GM19023 (cell line): ENCODE results near the gene DFFA.

Experiments
- ATAC-seq: cut with Tn5 transposase; IDR thresholded peaks from one replicate; pipeline ENCODE4 v1.9.1; 2021; ENCODE audit warnings: mild to moderate bottlenecking, moderate library complexity; ENCODE audit not compliant: unreplicated experiment

DFFA gene, protein sequence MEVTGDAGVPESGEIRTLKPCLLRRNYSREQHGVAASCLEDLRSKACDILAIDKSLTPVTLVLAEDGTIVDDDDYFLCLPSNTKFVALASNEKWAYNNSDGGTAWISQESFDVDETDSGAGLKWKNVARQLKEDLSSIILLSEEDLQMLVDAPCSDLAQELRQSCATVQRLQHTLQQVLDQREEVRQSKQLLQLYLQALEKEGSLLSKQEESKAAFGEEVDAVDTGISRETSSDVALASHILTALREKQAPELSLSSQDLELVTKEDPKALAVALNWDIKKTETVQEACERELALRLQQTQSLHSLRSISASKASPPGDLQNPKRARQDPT

DNA sequence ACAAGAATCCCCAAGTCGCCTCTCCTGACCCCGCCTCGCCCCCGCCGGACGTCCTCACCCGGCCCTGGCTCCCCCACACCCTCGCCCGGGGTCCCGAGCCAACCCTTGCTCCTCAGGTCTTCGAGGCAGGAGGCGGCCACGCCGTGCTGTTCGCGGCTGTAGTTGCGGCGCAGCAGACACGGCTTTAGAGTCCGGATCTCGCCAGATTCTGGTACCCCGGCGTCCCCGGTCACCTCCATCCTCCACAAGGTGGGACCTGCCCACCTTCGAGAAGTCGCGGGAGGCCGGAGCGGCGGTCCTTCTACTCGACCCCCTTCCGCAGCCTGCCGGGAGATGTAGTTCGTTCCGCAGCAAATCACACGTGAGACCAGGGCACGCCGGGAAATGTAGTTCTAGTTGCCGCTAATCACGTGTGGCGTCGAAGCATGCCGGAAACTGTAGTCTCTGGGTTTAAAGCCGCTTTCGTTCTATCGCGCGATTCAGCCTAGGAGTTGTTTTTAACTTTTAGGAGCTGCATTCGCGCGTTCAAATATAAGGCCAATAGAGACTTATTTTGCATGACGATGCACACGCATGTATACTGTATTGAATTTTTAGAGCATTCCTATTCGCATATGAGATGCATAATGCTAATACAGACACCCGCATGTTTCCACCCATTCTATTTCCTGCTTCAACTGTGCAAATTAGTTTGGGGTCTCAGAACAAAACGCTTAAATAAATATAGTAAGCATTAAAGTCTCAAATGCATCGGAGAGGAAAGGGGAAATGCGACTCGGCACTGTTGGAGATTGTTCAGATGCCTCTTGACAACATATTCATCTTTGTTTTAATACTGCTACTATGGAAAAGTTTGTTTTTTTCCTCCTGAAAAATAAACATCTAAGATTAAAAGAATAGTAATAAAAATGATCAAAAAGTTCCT lies at the start of gene DFFA:
TSS of gene DFFA (minus strand) at position 310 of the 925 bp plus-strand sequence. CDS start at position 239, 71 bp downstream.
- ATAC-seq, result peak; percentile 80

DNA sequence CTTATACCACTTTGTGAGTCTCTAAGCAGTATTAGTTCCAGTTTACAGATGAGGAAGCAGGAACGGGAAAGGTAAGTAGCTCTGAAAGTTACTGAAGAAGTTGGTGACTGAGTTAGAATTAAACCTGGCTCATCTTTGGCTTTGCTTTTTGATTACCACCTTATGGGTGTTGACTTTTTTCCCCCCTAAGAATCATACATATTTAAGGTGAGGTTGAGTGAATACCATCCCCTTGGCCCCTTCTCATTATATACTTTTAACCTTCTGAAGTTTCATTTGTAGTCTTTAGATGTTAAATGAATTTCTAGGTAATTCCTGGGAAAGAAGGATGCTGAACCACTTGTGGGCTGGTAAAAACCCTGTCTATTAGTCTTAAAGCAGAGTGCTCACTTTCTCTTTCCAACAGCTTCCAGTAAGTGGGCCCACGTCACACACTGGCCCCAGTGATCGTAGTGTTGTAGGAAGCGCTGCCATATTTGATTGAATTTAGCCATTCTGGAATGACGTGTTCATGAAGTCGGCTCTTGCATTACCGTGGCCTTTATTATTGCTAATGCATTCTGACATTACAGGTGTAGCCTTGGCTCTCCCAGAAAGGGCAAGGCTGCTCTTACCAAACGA lies 49.3 kb upstream of the DFFA start:
- no peak for ATAC-seq

DNA sequence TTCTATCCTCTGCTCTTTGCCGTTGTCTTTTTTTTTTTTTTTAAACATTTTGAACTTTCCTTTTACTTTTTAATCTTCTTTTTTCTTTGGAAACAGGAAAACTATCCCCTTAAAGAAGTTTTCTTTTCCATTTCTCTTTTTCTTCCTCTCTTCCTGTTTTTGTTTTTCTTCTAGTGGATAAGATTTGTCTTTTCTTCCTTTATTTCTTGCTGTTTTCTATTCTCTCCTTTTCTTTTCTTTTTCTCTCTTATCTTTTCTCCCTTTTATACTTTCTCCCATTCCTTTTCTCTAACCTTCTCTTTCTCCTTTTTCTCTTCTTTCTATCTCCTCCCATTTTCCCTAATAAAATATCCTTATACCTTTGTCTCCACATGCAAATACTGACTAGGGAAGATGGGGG lies 48.6 kb upstream of the DFFA start:
- ATAC-seq, result no peak

DNA sequence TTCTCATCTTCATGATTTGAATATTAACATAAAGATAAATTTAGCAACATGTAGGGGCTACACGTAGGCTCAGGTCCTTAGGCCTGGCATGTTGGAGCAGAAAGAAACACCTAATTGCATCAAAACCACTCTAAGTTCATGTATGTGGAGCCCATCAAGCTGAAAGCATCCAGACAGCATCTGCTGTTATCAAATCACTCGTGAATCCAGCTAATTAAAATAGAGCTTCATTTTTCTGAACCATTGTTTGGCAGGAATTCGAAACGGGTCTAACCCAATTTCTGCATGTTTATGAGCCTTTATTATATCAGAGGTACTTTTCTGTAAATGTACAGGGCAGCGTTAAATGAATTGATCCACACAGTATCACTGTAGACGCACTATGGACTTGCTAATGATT lies 48.2 kb upstream of the DFFA start:
- no peak for ATAC-seq

DNA sequence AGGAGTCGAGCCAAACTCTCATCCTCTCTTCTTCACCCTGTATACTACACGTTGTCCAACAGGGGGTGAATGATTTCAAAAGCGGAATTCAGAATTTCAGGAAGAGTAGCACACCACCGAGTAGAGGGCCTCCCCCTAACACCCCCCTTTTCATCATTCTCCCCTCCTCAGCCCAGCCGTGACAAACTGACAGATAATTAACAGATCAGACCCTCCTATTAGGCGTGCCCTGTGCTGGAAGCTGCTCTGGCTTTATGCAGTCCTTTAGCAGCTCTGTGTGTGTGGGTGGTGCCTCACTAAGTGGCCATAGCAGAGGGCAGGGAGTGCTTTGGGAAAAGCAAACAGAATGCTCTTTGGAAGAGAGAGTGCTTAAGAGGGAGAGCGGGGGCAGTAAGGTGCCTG lies 46.7 kb upstream of the DFFA start:
- no peak for ATAC-seq

DNA sequence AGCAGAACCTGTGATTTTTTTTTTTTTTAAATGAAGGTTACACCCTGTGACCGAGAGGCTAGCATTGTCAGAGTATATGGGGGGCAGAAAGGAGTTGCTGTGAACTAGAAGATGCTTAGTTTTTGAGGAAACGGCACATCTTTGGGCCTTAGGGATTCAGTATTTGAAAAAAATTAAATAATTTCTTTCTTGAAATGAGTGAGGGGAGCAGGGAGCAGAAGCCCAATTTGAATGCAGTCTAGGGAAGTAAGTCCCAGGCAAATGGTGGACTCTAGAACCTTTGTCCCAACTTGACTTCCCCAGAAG lies 45.3 kb upstream of the DFFA start:
- ATAC-seq, result no peak

DNA sequence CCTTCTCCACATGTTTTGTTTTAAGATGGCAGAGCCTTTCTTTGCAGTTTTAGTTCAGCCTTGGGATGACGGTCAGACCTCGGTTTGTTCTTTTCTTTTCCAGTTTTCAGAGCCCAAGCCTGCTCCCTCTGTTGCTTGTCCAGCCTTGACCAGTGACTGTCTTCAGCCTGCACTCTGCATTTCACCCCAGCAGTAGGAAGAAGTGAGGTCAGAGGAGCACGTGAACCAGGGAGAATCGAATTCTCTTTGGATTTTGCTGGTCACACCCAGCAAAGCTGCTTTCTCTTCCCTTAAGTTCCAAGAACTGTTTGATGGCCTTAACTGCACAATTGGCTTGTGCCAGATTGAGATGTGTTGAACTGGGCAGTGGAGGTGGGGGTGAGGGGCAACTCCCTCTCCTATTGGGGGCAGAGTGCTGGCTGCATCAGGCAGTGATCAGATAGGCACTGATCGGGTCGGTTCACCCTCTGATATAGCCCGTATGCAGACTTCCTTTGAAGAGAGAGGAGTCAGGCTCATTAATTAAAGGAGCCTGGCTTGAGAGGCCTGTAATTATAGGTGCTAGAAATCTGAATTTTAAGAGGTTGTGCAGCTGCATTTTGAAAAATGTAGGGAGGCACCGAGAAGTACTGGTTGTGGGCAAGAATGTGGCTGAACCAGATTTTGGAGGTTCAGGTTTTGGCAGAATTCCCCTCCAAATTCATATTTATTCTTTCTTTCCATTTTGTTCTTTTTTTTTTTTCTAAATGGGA lies 44.8 kb upstream of the DFFA start:
- no peak for ATAC-seq

DNA sequence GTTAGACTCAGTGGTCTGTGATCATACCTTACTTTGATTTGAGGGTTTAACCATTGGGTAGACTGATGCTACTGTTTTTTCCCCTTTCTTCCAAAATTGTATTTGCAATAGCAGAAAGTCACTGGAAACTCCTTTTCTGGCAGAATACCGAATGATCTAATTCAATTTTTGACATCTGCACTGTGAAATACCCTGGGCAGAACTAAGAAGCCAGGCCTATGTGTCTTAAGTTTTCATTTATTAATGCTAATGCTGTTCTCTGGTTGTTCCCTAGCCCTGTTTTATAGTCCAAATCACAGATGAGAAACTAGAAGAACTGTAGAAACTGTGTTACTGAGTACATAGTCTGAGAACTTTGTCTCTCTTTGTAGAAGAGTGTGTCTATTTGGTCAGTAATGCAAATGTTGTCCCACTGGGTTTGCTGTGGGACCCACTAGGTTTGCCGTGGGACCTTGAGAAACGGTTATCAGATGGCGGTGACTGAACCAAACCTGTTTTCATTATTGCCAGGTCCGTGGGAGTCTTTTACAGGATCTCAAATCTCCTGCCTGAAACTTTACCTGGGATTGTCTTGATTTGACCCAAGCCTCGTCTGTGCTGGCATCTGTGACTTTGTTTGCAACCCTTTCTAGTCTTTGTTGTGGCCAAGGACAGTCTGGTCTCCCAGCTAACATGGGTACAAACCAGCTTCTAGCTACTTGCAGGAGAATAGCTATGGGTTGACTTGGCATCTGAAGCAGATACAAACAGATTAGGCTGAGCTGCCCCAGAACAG lies 43.8 kb upstream of the DFFA start:
- no peak for ATAC-seq

DNA sequence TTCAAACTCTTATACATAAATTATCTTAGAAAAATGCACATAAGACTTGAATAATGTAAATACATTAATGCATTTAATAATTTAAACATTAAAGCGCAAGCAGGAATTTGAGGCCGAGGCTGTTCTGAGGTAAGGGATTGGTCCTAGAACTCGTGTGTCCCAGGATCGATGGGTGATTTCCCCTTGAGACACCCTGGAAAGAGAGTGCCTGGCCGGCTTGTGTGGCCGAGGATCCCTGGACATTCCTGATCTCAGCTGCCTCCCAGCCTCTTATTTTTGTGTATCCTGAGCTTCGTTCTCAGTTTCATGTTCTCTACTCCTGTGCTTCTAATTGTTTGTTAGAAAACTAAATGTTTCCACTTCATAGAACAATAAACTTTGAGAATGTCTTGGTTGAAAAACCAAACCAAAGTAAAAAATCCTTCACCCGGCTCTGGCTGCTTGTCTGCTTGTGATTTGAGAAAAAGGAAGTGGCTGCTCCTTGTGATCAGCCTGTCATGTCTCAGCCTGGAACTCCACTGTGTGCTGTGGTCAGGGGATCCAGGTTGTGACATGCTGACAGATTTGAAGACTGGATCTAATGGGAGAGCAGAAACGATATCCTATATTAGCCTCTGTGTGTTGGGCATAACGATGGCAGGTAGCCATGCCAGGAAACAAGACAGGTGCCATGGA lies 43.1 kb upstream of the DFFA start:
- no peak for ATAC-seq

DNA sequence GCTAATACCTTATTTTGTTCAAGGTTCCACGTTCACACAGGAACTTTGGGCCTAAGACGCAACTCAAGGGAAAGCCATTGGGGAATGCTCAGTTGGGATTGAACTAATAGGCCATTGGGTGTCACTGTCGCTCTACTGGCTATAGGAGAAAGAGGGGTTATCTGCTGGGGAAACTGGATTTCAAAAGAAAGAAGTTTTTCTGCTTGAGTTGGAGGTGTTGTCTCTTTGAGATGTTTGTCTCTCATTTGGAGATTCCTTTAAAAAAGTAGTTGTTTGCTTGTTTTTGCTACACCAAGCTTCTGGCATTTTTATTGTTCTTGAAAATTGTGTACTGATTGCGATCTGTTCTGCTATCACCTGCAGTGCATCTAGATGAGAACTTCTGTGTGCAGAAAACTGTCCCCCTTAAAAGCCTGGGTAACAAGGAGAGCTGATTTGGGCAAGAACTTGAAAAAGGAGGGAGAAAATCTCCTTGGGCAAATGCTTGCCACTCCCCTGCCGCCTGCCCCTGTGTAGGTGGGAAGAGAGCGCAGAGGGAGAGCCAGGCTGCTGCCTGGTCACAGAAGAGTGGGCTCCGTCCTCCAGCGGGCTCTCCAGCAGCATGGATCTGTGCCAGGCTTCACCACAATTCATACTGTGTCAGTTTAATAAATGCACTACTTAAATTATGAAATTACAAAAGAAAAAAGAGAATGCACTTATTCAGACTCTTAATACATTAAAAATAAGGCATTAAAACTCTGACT lies 42.3 kb upstream of the DFFA start:
- no peak for ATAC-seq

DNA sequence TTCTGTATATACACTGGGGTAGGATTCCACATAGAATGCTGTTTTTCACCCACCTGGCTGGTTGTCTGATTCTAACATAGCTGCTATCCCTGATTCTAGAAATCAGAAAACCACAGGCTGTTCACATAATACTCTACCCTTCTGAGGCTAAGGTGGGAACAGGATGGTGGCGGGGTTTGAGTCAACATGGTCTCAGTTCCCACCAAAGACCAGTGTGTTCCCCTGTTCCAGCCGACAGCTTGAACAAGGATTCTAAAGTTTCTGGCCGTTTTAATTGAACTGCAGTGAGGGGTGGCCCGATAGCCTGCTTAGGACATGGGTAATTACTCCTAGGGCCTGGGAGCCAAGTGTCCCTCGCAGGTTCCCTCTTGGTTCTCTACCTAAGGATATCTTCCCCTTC lies 40.9 kb upstream of the DFFA start:
- ATAC-seq, result no peak

DNA sequence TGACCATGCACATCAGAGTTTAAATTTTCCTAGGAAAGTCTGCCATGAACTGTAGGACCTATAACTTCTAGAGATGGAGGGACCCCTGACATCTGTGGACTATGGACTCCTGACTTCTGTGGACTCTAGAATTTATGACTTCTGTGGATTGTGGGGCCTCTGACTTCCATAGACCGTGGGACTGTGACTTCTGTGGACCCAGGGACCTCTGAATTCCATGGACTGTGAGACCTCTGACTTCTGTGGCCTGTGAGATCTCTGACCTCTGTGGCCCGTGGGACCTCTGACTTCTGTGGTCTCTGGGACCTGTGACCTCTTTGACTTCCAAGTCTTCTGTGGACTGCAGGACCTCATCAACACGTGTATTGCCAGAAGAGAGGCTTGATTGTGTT lies 39.2 kb upstream of the DFFA start:
- ATAC-seq, result no peak

DNA sequence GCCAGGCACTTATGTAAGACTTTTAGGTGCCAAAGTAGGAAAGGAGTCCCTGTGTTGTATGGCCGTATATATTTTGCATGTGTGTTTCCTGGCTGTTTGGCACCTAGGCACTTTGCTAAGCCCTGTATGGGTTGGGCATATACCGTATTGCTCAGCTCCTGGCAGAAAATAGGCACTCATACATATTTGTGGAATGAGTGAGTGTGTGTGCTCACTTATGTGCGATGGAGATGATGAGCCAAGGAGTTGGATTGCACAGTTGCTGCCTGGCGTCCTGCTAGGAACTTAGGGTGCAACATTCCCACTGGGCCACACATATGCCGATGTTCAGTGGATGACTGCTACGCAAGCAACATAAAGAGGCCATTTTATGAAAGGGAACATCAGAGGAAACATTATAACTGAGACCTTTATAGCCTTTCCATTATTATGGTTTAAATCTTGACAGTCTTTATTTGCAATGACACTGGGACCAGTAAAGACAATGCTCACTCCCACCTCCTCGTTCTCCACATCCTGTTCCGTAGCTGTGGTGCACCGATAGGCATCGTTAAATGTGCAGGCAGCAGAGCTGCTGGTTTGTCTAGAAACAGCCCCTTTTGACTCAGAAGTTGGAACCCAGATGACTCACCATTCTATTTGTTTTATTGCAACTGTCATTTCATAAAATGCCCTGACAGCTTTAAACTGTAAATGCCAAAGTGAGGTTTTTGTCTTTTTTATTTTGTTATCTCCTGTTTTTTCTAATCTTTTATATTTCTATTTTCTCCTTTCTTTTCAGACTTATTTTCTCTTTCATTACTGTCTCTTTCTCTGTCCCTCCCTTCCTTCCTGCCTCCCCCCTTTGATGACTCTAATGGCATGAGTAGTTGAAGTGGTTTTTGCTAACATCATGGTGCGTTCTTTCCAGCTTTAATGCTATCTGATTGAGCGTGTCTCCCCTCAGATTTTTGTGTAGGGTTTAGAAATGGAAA lies 38.5 kb upstream of the DFFA start:
- ATAC-seq, result peak; percentile 75

DNA sequence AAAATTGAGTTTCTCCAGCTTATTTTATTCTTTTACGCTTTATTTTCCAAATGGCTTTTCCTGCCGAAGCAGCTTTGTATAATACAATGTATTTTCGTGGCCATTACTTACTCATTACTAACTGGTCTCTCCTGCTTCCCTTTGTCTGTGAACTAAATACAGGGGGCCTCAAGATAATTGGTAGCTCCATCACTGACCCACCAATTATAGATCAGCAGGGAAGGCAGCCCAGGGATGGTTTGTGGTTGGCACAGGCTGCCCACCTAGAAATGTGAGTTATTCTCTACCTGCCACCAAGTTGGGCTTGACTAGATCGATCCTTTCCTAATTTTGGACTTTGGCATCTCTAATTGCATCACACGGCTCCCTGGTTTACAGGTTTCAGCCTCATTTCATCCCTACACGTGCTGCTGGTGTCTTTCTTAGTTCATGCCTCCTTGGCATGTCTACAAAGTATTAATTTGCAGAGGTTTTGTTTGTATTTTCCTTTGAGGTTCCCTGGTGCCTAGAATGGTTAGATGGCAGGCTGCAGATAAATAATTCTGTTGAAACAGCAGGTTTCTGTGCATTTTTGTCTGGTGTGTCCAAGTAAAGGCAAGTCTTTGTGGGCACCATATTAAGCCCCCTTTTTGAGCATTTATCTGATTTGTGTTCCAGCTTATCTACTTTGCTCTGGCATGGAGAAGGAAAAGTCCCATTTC lies 37.6 kb upstream of the DFFA start:
- no peak for ATAC-seq

DNA sequence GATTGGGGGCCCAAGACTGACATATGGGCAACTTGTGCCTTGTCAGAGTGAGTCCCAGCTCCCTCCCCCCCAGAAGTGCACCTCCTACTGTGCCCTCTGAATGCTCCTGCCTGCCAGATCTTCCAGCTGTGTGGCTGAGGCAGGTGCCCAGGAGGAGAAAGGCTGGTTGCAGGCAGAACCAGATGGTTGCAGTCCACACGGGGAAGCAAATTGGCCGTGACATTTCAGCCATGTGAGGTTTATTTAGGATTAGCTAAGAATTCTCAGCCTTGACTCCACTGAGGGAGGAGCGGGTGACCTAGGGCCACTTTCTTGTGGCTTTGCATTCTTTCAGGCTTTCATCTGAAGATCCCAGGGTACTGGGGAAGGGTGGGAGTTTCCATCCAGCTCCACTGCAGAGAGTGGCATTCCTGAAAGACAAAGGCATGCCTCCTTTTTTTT lies 36.2 kb upstream of the DFFA start:
- no peak for ATAC-seq

DNA sequence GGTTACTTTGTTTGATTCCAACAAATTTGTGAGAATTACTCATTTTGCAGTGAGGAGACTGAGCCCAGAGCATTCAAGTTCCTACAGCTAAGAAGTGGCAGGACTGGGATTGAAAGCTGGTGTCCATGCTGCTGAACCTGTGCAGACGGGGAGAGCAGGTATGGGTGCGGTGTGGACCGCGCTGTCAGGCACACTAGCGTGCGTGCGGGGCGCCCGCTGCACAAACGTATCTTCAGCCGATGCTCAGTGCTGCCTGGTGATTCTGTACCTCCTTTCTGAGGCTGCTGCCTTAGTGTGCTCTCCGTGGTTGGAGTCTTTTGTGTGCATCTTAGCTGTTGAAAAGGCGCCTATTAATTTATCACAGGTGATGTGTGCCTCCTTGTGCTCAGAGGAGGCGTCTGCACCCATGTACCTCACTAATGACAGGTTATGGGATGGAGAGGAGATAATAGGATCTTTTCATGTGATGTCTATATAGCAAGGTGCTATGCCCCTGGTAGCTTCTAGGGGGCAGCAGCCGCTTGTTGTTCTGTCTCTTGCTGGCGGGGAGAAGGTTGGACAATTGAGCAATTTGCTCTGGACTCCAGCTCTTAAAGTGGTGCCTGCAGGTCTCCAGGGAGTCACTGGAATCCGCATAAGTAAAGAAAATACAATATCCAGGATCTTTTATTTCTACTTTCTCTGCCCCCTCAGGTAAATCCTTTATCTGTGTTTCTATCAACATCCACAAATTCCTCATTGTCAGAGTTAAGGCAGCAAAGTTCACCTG lies 35.0 kb upstream of the DFFA start:
- no peak for ATAC-seq

DNA sequence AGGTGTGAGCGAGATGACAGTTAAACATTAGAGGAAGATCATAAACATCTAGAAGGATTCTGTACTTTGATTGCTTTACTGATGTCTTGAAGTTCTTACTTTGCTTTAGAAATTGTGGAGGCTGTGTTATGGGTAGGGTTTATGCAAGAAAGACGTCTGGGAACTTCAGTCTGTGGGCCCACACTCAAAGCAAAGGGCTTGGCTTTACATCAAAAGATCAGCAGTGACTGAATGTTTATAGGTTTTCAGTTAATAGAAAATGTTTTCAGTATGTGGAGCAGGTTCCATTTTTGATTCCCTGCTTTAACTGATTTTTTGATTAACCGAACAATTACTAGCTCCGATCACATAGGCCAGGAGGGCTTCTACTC lies 34.3 kb upstream of the DFFA start:
- no peak for ATAC-seq
